HTR-8/SVneo (cell line): Measurements from ENCODE around the gene F13B.
"Not testable (repeated sequence)": the region's sequence is repeated elsewhere in the genome, so short reads cannot be mapped to it uniquely, and the experiment has no call there.

Source experiments
- DNase-seq: peaks from one replicate; pipeline ENCODE4 v3.0.0; 2011; ENCODE audit warnings: low spot score, mixed read lengths; ENCODE audit not compliant: insufficient read length
- FAIRE-seq: peaks from 2 replicates; lab custom pipeline; 2011; peaks lifted over from hg19 to GRCh38; lab: Jason Lieb, UNC

The F13B gene, protein sequence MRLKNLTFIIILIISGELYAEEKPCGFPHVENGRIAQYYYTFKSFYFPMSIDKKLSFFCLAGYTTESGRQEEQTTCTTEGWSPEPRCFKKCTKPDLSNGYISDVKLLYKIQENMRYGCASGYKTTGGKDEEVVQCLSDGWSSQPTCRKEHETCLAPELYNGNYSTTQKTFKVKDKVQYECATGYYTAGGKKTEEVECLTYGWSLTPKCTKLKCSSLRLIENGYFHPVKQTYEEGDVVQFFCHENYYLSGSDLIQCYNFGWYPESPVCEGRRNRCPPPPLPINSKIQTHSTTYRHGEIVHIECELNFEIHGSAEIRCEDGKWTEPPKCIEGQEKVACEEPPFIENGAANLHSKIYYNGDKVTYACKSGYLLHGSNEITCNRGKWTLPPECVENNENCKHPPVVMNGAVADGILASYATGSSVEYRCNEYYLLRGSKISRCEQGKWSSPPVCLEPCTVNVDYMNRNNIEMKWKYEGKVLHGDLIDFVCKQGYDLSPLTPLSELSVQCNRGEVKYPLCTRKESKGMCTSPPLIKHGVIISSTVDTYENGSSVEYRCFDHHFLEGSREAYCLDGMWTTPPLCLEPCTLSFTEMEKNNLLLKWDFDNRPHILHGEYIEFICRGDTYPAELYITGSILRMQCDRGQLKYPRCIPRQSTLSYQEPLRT

DNA sequence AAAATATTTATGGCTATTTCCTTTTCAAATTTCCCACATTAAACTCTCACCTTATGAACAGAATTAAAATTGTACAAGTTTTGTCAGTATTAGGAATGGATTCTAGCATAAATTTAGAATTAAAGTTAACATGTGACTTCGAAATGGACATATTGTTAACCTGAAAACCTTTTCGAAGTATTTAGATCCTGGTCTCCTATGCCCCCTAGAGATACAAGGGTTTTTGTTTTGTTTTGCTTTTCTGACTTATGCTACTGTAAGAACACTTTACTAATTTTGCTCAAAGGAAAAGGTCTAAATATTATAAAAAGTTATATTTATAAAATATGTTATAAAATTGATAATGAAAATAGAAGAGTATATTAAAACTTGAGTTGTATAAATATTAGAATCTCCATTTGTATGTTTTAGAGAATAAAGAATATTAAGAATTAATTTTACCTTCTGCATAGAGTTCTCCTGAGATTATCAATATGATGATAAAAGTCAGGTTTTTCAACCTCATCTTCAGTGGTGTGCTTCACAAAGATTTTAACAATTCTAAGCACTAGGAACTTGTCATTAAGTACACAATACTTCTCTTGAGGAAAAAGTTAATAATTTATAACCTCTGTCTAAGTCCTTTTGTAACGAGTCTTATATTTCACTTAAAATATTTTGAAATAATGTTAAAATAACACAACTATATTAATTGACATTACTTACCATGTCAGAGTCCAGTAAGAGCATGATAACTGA lies at the start of gene F13B:
Gene F13B, minus strand, starts transcription at position 542 of the 738 bp plus-strand sequence. Its CDS starts 37 bp downstream, at position 505.
- DNase-seq: no peak

DNA sequence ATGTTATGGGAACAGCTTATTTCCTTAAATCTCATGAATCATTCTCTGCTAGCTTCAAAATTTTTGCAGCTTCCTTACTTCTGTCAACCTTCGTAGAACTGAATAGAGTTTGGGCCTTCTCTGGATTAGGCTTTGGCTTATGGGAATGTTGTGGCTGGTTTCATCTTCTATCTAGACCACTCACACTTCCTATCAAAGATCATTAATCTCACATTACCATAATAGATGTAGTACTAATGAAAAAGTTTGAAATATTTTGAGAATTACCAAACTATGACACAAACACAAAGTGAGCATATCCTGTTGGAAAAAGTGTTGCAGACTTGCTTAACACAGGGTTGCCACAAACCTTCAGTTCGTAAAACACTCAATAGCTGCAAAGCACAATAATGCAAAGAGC lies 49.1 kb upstream of the F13B start:
- DNase-seq: no peak
- FAIRE-seq: no peak

More for the DNA sequence above, at the start of gene F13B:
- FAIRE-seq: no peak

DNA sequence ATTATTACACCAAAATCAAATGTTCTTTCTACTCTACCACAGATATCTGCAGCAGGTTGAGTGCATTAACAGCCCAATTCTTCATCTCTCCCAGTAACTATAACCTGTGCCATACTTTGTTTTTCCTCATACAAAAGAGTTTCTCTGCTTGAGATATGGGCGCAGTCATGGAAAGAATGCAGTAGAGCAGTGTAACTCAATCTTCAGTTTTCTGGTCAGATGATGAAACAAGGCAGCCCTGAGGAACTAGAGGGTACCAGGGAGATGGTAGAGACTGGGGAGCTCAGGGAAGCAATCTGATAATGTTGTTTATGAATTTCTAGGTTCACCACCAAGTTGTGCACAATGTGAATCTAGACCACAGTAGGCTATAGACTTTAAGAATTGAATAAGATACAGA lies 39.8 kb upstream of the F13B start:
- DNase-seq (no peak), FAIRE-seq (no peak)

DNA sequence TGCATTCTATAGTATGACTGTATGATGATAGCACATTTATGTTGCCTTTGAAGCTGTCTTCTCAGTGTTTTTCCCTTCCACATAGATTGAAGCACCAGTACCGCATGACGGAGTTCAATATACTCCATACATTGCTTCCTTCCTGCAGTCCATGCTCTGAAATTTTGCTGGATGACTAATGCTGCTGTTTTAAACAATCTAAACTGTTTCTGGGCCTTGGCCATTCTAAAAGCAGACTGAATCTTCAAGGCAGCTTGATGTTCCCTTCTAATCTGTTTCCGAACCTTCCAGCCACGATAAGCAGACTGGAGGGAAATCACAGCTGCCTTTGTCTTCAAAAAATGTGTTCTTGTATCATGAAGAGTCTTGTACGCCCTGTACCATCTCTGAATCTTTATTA lies 36.2 kb upstream of the F13B start:
- DNase-seq: no peak
- FAIRE-seq: no peak

DNA sequence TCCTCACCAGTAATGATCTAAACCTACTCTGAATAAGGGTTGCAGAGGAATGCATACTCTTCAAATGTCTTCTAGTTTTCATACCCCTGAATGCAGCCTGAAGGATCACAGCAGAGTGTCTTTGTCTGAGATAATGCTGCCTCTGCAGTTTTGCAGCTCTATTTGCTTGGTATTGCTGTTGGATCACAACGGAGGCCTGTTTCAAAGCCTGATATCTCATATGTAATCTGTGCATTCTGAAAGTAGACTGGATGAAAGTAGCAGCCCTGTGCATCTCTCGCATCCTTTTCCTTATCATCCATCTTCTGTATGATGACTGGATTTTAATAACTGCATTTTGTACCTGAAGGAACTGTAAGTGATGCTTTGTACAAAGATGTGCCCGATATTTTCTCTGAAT lies 34.9 kb upstream of the F13B start:
- DNase-seq (no peak), FAIRE-seq (no peak)

DNA sequence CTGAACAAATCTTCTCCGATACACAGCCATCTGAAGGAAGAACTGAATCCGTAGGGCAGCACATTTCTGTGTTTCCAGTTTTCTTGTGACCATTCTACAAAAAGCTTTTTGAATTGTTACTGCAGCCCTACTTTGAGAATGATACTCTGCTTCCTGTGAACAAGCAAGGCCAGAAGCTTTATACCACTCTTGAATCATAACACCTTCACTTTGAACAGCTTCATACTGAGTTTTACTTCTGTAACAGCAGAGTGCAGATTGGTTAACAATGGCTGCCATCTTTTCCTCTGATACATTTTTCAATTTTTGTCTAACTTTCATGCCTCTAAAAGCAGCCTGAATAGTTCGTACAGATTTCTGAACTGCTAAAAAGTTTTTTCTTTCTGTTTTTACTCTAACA lies 33.6 kb upstream of the F13B start:
- DNase-seq (no peak), FAIRE-seq (no peak)

DNA sequence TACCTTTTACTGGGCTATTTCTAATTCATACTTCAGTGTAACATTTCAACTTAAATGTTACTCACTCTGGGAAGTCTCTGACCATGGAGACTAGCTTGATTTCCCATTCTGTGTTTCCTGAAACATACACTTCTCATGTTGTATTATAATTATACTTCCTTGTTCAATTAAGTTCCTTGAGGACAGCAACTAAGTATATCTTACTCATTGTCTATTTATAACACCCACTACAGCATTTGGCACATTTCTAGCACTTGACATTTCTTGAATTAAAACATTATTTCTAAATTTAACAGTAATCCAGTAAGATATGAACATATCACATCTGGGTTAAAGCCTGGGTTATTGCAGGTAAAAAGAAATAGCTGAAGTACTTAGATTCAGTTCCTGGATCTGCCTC lies 32.4 kb upstream of the F13B start:
- FAIRE-seq: no peak

DNA sequence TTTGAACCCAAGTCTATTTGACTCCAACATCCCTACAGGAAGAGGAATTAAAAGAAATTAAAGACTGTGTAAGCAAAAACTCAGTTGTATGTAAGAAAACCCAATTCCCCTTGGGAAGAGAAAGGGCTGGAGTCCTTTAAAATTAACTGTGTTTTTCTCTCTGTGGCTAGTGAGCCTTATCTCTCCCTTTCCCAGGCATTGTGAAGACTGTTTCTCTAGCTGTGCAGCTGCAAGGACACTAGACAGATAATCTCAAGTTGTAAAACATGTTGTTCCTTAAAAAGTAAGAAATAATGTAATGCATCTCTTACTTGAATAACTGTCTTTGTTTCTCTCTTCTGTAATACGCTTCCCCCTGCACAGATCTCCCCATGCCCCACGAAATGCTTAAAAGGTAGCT lies 29.9 kb upstream of the F13B start:
- FAIRE-seq, DNase-seq: not testable (repeated sequence)

More for the DNA sequence above, 32.4 kb upstream of the F13B start:
- DNase-seq: no peak

DNA sequence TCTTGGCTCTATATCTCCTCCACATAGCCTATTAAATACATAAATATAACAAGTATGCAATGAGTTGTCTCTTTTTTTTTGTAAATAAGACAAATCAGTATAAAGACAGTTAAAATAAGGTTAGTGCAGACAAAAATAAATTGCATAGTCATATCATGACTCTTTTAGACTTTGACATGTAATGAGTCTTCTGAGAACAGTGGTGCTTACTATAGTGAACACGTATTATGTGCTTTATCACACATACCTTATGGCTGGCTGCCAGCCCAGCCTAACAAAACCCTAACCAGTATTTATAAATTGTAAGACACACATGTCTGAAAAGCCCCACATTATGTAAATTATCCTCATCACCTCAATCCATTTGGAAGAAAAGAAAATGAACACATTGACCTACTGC lies 29.1 kb upstream of the F13B start:
- FAIRE-seq (no peak), DNase-seq (no peak)

DNA sequence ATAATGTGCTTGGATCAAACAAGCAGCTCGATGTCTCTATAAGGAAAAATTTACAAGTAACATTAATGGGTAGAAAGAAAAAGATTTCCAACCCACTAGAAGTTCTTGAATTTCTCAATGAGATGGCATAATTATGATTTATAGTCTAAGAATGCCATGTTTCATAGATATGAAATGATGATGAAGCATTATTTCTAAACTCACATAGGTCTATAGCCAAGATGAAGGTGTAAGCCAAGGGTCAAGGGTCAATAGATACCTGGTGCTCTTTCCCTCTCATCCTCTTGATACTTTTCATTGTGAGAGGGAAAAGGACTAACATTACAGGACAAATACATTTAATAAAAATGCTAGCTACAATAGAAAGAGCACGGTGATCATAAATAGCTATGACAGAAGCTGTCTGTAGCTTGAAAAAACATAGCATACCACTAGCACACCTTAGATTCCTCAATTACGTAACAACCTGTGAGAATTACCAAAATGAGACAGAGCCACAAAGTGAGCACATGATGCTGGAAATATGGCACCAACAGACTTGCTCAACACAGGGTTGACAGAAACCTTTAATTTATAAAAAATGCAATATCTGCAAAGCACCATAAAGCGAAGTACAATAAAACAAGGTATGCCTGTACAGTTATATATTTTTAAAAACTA lies 26.3 kb upstream of the F13B start:
- no peak for FAIRE-seq
- DNase-seq: no peak

DNA sequence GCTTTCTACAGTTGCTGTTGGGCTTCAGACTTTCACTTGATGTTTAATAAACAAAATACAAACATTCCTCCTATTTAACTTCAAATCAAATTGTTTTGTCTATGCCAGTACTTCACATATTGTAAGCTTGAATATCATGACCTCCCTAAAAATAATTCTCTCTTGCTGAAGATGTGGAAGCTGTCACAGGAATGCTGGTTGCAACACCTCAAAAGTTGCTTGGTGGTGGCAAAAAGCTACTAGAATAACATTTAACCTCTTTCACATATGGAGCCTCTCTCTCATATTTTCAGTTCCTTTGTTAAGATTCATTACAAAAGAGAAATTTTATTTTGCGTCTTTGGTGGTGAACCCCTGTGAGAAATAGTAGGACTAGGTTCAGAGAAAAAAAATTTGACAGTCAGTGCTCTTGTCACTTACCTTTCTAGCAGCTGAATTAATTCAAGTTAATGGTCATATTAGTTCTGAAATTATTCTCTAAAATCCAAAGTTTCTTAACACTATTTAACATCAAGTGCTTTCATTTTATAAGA lies 25.5 kb upstream of the F13B start:
- DNase-seq (no peak), FAIRE-seq (no peak)

DNA sequence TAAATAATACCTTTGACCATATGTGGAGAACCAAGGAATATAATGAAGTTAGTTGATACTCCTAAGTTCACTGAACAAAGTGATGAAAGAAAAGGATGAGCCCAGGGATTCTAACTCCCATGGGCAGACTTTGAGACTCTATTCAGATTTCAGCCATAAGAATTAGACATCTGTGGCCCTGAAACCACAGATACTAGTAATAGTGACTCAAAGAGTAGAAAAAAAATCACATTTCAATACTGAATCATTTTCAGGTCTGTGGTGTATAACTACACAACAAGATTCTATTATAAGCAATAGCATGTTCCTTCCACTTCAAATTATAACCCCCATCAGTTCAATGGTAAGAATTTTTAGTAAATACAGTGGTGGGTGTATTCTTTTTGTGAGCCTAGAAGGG lies 16.4 kb upstream of the F13B start:
- FAIRE-seq: no peak
- DNase-seq: no peak

DNA sequence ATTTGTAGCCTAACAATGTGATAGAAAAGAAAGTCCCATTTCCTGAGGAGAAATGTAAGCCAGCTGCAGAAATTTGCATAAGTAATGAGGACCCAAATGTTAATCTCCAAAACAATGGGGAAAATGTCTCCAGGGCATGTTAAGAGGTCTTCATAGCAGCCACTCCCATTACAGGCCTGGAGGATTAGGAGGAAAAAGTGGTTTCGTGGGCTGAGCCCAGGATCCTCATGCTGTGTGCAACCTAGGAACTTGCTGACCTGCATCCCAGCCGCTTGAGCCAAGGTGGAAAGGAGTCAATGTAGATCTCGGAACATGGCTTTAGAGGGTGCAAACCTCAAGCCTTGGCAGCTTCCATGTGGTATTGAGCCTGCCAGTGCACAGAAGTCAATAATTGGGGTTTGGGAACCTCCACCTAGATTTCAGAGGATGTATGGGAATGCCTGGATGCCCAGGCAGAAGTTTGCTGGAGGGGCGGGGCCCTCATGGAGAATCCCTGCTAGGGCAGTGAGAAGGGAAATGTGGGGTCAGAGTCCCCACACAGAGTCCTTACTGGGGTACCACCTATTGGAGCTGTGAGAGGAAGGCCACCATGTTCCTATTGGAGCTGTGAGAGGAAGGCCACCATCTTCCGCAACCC lies 14.2 kb upstream of the F13B start:
- FAIRE-seq: no peak

DNA sequence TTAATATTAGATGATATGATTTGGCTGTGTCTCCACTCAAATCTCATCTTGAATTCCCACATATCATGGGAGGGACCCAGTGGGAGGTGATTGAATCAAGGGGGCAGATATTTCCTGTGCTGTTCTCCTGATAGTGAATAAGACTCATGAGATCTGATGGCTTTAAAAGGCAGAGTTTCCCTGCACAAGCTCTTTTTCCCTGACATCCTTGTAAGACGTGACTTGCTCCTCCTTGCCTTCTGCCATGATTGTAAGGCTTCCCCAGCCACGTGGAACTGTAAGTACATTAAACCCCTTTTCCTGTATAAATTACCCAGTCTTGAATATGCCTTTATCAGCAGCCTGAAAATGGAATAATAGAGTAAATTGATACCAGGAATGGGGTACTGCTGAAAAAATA lies 13.3 kb upstream of the F13B start:
- no peak for FAIRE-seq
- no peak for DNase-seq

More for the DNA sequence above, 14.2 kb upstream of the F13B start:
- no peak for DNase-seq

DNA sequence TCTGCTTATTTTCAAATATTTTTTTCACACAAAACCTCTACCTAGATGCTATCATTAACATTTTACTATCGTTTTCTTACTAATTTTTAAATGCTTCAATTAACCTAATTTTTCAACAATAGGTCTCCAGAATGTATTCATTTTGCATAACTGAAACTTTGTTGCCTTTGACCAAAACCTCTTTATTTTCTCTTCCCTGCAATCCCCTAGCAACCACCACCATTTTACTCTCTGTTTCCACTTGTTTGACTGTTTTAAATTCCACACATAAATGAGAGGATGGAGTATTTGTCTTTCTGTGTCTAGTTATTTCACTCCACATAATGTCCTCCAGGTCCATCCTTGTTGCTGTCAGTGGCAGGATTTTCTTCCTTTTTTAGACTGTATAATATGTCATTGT lies 9.5 kb upstream of the F13B start:
- no peak for FAIRE-seq

DNA sequence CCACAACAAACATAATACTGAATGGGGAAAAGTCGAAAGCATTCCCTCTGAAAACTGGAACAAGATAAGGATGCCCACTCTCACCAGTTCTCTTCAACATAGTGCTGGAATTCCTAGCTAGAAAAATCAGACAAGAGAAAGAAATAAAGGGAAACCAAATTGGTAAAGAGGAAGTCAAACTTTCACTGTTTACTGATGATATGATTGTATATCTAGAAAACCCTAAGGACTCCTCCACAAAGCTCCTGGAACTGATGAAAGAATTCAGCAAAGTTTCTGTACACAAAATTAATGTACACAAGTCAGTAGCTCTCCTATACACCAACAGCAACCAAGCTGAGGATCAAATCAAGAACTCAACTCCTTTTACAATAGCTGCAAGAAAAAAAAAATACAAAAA lies 6.9 kb upstream of the F13B start:
- no peak for FAIRE-seq
- no peak for DNase-seq

More for the DNA sequence above, 9.5 kb upstream of the F13B start:
- DNase-seq: no peak

DNA sequence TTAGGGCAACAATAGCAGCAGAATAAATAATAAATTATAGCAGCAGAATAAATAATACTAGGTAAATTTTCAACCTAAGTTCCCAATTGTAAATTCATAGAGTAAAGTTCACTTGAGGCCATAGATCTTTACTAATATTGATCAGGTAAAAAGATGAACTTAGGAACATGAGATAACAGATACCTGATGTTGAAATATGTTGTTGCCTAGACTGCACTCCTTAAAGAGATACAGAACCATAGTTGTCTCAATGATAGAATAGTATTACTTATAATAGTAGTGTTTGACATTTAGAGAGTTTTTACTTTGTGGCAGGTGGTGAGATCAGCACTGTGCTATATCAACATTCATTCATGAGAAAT lies 378 bp upstream of the F13B start:
- FAIRE-seq (no peak), DNase-seq (no peak)

DNA sequence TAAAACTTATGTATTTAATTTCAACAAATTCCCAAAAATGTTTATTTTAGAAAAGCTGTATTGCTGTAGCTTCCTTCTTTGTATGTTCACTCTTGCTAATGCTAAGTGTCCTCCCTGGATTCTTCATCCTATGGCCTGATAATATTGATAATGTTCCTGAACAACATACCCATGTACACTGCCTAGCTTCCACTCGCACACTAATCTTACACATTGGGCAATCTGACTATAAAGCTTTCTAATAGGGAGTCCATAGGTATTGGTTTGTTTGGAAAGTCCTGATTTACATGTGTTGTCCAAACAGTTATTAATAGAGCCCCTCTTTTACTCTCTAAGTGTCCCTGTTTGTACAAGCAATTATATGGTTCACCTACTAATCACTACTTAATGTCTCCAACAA lies 783 bp downstream of the F13B start:
- no peak for FAIRE-seq
- DNase-seq: no peak

DNA sequence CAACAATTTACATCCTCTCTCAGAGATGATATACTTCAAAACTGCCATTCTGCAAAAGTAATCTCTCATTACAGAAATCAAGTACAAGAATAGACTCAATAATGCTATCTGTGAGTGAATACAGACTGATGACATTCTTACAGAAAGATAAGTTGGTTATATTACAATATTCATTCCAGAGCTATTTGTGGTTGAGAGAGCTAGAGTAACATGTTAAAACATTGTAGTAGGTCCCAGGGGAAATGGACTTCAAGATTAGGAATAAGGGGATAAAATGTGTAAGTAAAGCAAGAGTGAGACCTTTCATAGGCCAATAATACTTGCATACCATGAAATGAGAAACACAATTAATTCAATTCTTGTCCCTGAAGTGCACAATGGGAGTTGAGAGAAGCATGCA lies 1.5 kb downstream of the F13B start:
- DNase-seq (no peak), FAIRE-seq (no peak)

DNA sequence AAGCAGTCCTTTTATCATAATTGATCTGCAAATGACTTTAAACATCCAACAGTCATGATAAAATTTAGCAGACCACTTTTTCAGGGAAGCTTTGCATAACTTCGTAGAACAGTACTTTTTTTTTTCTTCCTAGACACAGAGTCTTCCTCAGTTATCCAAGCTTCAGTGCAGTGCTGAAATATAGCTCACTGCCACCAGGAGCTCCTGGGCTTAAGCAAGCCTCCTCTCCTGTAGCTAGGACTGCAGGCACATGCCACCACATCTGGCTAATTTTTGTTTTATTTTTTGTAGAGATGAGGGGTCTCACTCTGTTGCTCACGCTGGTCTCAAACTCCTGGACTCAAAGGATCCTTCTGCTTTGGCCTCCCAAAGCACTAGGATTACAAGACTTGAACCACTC lies 3.8 kb downstream of the F13B start:
- DNase-seq (no peak), FAIRE-seq (no peak)
